HepG2 (cell line): ENCODE measurements around the gene WDR35. TPM values are rescaled to one million over a fixed set of nuclear protein-coding genes. Genes with fewer than 3 reads are reported as not detected.
A peak's percentile ranks its signal among the peaks of the same experiment; 100 is the strongest.

ENCODE experiments used
- ATF2 ChIP-seq: sonication (generic); formaldehyde crosslinking; IDR thresholded peaks from 2 replicates; pipeline ENCODE4 v1.4.0; 2020; ENCODE audit warnings: missing genetic modification reagents
- BATF2 ChIP-seq: sonication (generic); formaldehyde crosslinking; IDR thresholded peaks from 2 replicates; pipeline ENCODE4 v1.8.0; 2022; ENCODE audit warnings: mild to moderate bottlenecking, missing genetic modification reagents, moderate library complexity
- GFI1 ChIP-seq: sonication (generic); formaldehyde crosslinking; IDR thresholded peaks from 2 replicates; pipeline ENCODE4 v1.5.0; 2020; ENCODE audit warnings: missing genetic modification reagents, mild to moderate bottlenecking, borderline replicate concordance
- GZF1 ChIP-seq: sonication (generic); formaldehyde crosslinking; IDR thresholded peaks from 2 replicates; pipeline ENCODE4 v1.5.1; 2020; ENCODE audit warnings: mild to moderate bottlenecking, missing genetic modification reagents
- HDAC2 ChIP-seq: sonication (generic); formaldehyde crosslinking; IDR thresholded peaks from 2 replicates; pipeline ENCODE4 v1.4.0; 2020; ENCODE audit warnings: missing genetic modification reagents
- HNF1B ChIP-seq: sonication (generic); formaldehyde crosslinking; IDR thresholded peaks from 2 replicates; pipeline ENCODE4 v1.5.1; 2020; ENCODE audit warnings: mild to moderate bottlenecking, moderate library complexity, missing genetic modification reagents
- POGK ChIP-seq: sonication (generic); formaldehyde crosslinking; conservative IDR thresholded peaks from 2 replicates; pipeline ENCODE4 v1.8.0; 2022; ENCODE audit warnings: mild to moderate bottlenecking, moderate library complexity, missing genetic modification reagents
- SOX5 ChIP-seq: IDR thresholded peaks from 2 replicates; pipeline ENCODE4 v1.6.1; 2016; ENCODE audit warnings: borderline replicate concordance
- STAT5B ChIP-seq: sonication (generic); formaldehyde crosslinking; IDR thresholded peaks from 2 replicates; pipeline ENCODE4 v1.4.0; 2020; ENCODE audit warnings: missing genetic modification reagents
- TBX3 ChIP-seq: fragments of 450-650 bp; IDR thresholded peaks from 2 replicates; pipeline ENCODE4 v1.6.1; 2017; ENCODE audit warnings: antibody characterized with exemption, mild to moderate bottlenecking, inconsistent platforms, borderline replicate concordance
- WIZ ChIP-seq: sonication (generic); formaldehyde crosslinking; IDR thresholded peaks from 2 replicates; pipeline ENCODE4 v1.5.1; 2020; ENCODE audit warnings: mild to moderate bottlenecking, missing genetic modification reagents
- ZBTB43 ChIP-seq: sonication (generic); formaldehyde crosslinking; conservative IDR thresholded peaks from 2 replicates; pipeline ENCODE4 v1.4.0; 2020; ENCODE audit warnings: missing genetic modification reagents
- ZNF317 ChIP-seq: sonication (generic); formaldehyde crosslinking; IDR thresholded peaks from 2 replicates; pipeline ENCODE4 v1.5.0; 2020; ENCODE audit warnings: mild to moderate bottlenecking, missing genetic modification reagents
- ZNF510 ChIP-seq: sonication (generic); formaldehyde crosslinking; IDR thresholded peaks from 2 replicates; pipeline ENCODE4 v1.4.0; 2020; ENCODE audit warnings: low read depth, mild to moderate bottlenecking, missing genetic modification reagents
- ZNF550 ChIP-seq: sonication (generic); formaldehyde crosslinking; IDR thresholded peaks from 2 replicates; pipeline ENCODE4 v1.4.0; 2020; ENCODE audit warnings: mild to moderate bottlenecking, missing genetic modification reagents, borderline replicate concordance
- ZNF614 ChIP-seq: IDR thresholded peaks from 2 replicates; pipeline ENCODE4 v1.6.1; 2018; ENCODE audit warnings: missing biosample characterization, missing genetic modification reagents, inconsistent platforms, borderline replicate concordance
- ZNF639 ChIP-seq: conservative IDR thresholded peaks from 2 replicates; pipeline ENCODE4 v1.6.1; 2018; ENCODE audit warnings: missing genetic modification reagents
- ZNF75D ChIP-seq: sonication (generic); formaldehyde crosslinking; IDR thresholded peaks from 2 replicates; pipeline ENCODE4 v1.8.1; 2023; ENCODE audit warnings: missing genetic modification reagents, mild to moderate bottlenecking, borderline replicate concordance
- ZNF781 ChIP-seq: sonication (generic); formaldehyde crosslinking; IDR thresholded peaks from 2 replicates; pipeline ENCODE4 v1.5.1; 2020; ENCODE audit warnings: borderline replicate concordance, mild to moderate bottlenecking, missing genetic modification reagents; ENCODE audit errors: not compliant biosample characterization
- polyA plus RNA-seq, 8 experiments: library from polyadenylated mRNA; depleted of rRNA in 3 of 8; stranded (reverse) in 7 of 8; unstranded in 1 of 8; fragments of >200 nt; fragmentation: Illumina TruSeq in 4 of 8; extraction: Trizol in 4 of 8; gene quantifications; 2 replicates each; pipeline versions ENCODE4 v1.2.1 to v1.2.3, GENCODE V29; 2011 to 2016; ENCODE audit warnings: low read depth in 4 of 8, missing spikeins in 1 of 8, mixed read lengths in 1 of 8; ENCODE audit not compliant: insufficient read depth in 1 of 8
- total RNA-seq, 5 experiments: library from RNA; depleted of rRNA; stranded (reverse); fragments of >200 nt; fragmentation: Illumina TruSeq; extraction: Trizol; gene quantifications; 2 replicates each; pipeline ENCODE4 v1.2.3, GENCODE V29; 2016; ENCODE audit warnings: low read depth in 1 of 5

WDR35 gene
- total and polyA plus RNA-seq, 2 of the 13 experiments (the other 11 are each of a cell fraction or from before 2014, with no cell fraction given): 11.1 to 19.6 TPM

GRCh38 chr2:20005067-20005627 lies 15.2 kb upstream of the WDR35 start (continued):
- TF ChIP-seq HNF1B (CRISPR knock-in tag) (0 out of 2 replicates have a peak, but pooled peaks have one; percentile 17), POGK (no peak), GFI1 (peak; percentile 81; the same call in 1 of the 2 replicates), SOX5 (CRISPR knock-in tag) (peak; percentile 49; the same call in 1 of the 2 replicates), ZNF639 (0 out of 2 replicates have a peak, but pooled peaks have one; percentile 31), STAT5B (no peak), ZNF781 (CRISPR knock-in tag) (peak; percentile 26), ZNF550 (CRISPR knock-in tag) (no peak), ZNF317 (CRISPR knock-in tag) (peak; percentile 76; the same call in 1 of the 2 replicates), GZF1 (CRISPR knock-in tag) (no peak), WIZ (no peak), BATF2 (CRISPR knock-in tag) (no peak), TBX3 (no peak), ZNF510 (0 out of 2 replicates have a peak, but pooled peaks have one; percentile 23), ZBTB43 (peak; percentile 96), ZNF614 (CRISPR knock-in tag) (peak; percentile 84; the same call in 1 of the 2 replicates), ATF2 (CRISPR knock-in tag) (peak; percentile 55; the same call in 1 of the 2 replicates), HDAC2 (CRISPR knock-in tag) (peak; percentile 81), ZNF75D (CRISPR knock-in tag) (no peak)
